ENCODE results near the gene RAD51B.
"Not testable (repeated sequence)": the region's sequence is repeated elsewhere in the genome, so short reads cannot be mapped to it uniquely, and the experiment has no call there.

Gene RAD51B

GRCh38 chr14:68693926-68694325, 874.3 kb downstream of the RAD51B start:
- TF ChIP-seq CTCF (IDR thresholded peaks at IDR 0.05; ENCODE audit: low read length, missing control alignments): no peak
- H3K4me3 ChIP-seq (replicated peaks; ENCODE audit: low read depth, low read length): no peak overlapping the region
- no peak for DNase-seq (ENCODE audit: low read depth)

- no peak overlapping the region for H3K4me3 ChIP-seq (replicated peaks; ENCODE audit: low read depth, low read length)
- TF ChIP-seq CTCF (IDR thresholded peaks at IDR 0.05; ENCODE audit: low read length, missing control alignments): no peak
- peak; percentile 85 for DNase-seq (ENCODE audit: low read depth)
Observed at GRCh38 chr14:68694516-68695235, 875.1 kb downstream of the RAD51B start.

- no peak for TF ChIP-seq CTCF (IDR thresholded peaks at IDR 0.05; ENCODE audit: low read length, missing control alignments)
- no peak overlapping the region for H3K4me3 ChIP-seq (replicated peaks; ENCODE audit: low read depth, low read length)
Observed at GRCh38 chr14:68695326-68695768, 875.8 kb downstream of the RAD51B start.

GRCh38 chr14:68695856-68696255, 876.3 kb downstream of the RAD51B start:
- DNase-seq (ENCODE audit: low read depth): no peak
- no peak overlapping the region for H3K4me3 ChIP-seq (replicated peaks; ENCODE audit: low read depth, low read length)
- TF ChIP-seq CTCF (IDR thresholded peaks at IDR 0.05; ENCODE audit: low read length, missing control alignments): no peak

More at GRCh38 chr14:68695326-68695768, 875.8 kb downstream of the RAD51B start:
- peak; percentile 99 for DNase-seq (ENCODE audit: low read depth)

GRCh38 chr14:68696266-68696665, 876.7 kb downstream of the RAD51B start:
- TF ChIP-seq CTCF (IDR thresholded peaks at IDR 0.05; ENCODE audit: low read length, missing control alignments): no peak
- DNase-seq (ENCODE audit: low read depth): no peak
- no peak overlapping the region for H3K4me3 ChIP-seq (replicated peaks; ENCODE audit: low read depth, low read length)

- no peak for TF ChIP-seq CTCF (IDR thresholded peaks at IDR 0.05; ENCODE audit: low read length, missing control alignments)
- DNase-seq (ENCODE audit: low read depth): no peak
- H3K4me3 ChIP-seq (replicated peaks; ENCODE audit: low read depth, low read length): no peak overlapping the region
Observed at GRCh38 chr14:68696721-68697495, 877.3 kb downstream of the RAD51B start.

- H3K4me3 ChIP-seq (replicated peaks; ENCODE audit: low read depth, low read length); DNase-seq (ENCODE audit: low read depth): not testable (repeated sequence)
Observed at GRCh38 chr14:68698773-68699172, 879.2 kb downstream of the RAD51B start.
